GM19238 (cell line): ENCODE data around the gene GPM6B.

ENCODE experiments used
- DNase-seq: peaks from one replicate; pipeline ENCODE4 v3.0.0; 2011; ENCODE audit warnings: low spot score; ENCODE audit not compliant: insufficient read length

GPM6B gene

DNA sequence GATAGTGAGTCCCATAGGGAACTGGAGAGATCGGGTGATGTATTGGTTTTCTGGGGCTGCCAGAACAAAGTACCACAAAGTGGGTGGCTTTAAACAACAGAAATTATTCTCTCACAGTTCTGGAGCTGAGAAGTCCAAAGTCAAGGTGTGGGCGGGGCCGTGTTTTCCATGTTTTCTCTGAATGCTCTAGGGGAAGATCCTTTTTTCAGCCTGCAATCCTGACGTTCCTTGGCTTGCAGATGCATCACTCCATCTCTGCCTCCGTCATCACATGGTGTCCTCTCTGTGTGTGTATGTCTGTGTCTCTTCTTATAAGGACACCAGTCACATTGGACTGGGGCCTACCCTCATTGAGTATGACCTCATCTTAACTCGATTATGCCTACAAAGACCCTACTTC lies 7.9 kb upstream of the GPM6B start:
- no peak for DNase-seq

DNA sequence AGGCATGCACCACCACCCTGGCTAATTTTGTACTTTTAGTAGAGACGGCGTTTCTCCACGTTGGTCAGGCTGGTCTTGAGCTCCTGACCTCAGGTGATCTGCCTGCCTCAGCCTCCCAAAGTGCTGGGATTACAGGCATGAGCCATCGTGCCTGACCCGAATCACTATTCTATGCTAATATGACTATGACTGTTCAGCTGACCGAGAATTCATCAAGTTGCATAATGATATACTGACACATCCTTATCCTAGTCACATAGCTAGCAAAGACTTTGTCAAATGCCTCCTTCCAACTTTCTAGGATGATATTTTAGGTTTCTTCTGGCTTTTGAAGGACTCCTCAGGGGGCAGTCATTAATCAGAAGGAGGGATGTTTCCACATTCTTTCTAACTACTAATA lies 4.8 kb upstream of the GPM6B start:
- no peak for DNase-seq

DNA sequence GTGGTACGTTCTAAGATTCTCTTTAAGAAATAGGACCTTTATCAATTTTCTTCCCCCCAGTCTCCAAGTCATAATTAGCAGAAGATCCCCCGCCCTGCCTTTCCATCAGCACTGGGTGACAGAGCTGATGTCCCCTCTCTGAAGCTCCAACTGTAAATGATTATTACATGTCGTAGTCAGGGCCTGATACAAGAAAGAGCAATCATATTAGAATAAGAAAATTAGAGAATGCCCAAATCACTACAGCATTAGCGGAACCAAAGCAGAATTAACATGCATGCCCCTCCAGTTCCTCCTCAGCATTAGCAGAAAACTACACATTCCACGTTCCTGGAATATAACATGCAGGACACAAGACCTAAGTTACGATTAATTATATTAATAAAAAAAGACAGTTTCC lies 717 bp downstream of the GPM6B start:
- no peak for DNase-seq

DNA sequence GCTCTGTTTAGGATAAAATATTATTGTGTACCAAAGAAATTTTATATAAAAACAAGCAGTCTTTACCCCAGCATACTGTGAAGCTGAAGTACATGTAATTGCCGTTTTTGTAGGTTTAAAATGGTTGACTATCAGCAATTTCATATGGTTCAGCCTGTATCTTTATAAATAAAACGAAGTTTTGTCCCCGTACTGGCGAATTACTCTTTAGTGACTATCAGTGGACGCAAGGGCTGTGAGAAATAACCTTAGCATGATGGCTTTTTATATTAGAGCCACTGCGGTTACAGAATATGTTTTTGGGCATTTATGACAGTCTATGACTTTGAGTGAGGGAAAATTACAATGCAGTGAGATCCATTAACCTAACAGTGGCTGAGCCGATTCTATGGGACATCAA lies 1.2 kb downstream of the GPM6B start:
- DNase-seq: no peak

DNA sequence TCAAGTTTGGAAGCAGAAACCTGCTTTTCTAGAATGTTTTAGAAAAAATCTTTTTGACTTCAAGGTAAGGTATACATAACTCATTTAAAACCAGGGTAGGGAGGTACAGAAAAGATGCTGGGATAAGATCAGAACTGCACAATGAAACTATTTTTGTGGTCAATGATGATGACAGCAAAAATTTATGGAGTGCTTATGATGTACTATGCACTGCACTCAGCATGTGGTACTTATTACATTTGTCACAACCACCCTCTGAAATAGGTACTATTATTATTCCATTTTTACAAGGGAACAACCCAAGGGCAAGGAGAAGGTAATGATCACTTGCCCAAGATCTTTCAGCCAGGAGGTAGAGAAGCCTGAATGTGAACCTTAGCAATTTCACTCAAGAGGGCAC lies 8.0 kb downstream of the GPM6B start:
- no peak for DNase-seq

DNA sequence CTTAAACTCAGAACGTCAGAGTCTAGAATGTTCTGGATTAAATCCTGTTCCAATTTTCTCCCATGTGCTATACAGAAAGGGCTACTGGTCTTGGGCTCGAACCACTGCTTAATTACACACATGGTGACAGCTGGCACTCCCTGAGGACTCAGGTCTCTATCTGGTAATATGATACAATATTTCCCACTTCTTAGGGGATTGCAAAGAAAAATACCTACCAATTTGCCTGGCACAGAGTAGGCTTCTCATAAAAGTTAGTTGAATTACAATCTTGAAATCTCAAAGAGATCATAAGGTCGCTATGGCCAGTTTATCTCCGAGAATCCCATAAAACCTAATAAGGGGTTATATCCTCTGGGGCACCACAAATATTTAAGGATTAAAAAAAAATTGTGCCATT lies 8.6 kb downstream of the GPM6B start:
- DNase-seq: no peak

DNA sequence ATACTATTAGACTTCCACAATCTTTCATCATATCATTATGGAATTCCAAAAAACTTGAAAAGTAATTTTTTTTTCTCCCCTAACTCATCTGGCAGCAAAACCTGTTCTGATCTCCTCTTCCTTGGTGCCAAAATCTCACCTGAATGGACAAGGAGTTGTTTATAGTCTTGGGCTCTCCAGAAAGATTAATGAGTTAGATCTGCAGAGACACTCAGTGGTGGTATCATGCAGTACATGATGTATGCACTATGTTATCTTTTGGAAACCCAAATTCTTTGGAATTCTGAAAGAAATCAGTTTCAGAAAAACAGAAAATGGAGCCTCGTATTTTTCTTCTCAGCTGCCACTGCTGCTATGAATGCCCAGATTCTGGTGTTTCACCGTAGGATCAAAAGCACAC lies 11.7 kb downstream of the GPM6B start:
- no peak for DNase-seq

DNA sequence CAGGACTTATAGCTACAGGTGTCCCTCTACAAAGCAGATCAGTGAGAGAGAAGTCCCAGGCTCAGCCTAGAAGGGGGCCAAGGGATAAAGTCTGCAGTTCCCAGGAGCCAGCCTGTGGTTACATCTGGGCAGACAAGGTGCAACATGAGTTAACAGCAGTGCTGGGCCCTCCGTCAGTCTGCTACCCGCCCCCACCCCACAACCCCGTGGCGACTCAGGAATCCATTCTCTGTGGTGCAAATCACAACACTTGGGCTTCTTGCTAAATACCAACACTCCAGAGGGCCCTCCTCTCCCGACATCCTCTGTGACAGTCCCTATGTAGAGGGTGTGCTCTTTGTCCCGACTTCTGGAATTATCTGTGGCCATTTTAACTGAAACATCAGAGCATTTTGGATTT lies 13.8 kb downstream of the GPM6B start:
- no peak for DNase-seq

DNA sequence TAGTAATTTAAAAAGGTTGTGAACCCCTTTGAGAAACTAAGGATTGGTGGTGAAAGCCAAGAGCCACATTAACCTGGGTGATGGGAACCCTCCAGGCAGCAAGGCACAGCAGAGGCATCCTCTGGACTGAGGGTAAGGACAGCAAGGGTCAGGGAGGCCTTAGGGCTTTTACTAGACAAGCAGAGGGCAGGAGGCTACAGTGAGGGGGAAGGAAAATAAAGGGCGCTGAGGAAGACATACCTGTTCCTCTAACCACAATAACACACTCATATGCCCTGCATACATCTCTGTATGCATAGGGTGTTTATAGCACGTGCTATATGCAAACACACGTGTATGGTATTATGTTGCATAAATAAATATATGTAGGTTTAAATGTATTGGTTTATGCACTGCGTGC lies 18.7 kb downstream of the GPM6B start:
- no peak for DNase-seq

DNA sequence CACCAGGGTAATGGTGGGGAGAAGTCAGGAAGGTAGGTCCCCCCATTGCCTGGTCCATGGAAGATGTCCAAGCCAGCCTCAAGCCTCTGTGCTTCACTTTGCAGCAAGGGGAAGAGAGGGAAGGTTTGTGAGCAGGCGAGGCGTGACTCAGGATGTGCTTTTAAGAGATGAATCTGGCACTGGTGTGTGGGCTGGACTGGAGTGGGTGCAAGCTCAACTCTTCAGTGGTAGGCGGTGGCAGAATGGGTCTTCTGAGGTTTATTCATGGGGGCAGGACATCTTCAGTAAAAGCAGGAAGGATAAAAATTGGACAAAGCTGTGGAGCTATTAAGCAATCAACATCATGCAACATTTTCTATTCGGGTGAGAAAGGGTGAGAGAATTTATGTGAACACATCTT lies 19.4 kb downstream of the GPM6B start:
- DNase-seq: no peak

DNA sequence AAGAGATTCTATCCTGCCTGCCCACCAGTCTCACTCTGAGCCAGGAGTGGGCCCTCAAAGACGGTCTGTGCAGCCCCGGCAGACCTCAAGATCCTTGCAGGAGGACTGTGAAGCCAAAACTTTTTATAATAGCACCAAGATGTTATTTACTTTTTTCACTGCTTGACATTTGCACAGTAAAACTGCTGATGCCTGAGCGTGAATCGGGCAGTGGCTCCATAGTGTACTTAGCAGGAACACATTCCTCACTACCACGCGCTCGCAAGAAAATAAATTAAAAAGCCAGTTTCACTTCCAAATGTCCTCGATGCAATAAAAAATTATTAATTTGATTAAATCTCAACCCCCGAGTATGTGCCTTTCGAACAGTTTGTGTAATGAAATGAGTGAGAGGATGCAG lies 22.5 kb downstream of the GPM6B start:
- DNase-seq: no peak

DNA sequence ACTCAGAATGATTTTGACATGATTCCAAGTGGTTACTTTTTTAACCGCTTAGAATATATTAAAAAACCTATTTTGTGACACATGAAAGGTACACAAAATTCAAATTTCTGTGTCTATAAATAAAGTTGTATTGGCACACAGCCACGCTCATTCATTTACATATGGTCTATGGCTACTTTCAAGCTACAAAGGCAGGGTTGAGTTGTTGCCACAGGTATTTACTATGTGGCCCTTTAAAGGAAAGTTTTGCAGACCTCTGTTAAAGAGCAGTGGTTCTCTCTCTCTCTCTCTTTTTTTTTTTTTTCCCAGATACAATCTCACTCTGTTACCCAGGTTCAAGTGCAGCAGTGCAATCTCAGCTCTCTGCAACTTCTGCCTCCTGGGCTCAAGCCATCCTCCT lies 23.0 kb downstream of the GPM6B start:
- DNase-seq: no peak

DNA sequence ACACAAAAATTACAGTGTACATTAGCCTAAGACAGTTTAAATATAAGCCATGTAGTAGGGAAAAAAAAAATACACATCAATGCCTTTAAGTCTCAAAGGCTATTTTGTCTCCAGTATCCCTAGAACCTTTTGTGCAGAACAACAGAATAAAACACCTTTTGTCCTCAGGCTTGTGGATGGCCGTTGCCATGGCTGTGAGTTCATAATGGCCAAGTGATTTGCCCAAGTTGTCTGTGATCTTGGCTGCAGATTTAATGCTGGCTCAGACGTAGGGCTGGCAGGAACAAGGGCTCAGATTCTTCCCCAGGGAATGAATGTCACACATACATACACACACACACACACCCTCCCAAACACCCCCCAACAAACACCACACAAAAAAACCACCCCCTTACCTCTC lies 25.3 kb downstream of the GPM6B start:
- no peak for DNase-seq

DNA sequence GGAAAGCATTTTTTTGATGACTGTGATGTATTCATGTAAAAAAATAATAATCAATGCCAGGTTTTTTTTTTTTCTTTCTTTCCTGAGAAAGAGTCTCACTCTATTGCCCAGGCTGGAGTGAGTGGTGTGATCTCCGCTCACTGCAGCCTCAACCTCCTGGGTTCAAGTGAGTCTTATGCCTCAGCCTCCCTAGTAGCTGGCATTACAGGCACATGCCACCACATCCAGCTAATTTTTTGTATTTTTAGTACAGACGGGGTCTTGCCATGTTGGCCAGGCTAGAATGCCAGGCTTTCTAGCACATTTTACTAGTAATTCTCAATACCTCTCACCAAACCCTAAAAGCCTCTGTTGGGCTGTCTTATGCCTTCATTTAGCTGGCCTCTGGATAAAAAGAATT lies 25.7 kb downstream of the GPM6B start:
- no peak for DNase-seq

DNA sequence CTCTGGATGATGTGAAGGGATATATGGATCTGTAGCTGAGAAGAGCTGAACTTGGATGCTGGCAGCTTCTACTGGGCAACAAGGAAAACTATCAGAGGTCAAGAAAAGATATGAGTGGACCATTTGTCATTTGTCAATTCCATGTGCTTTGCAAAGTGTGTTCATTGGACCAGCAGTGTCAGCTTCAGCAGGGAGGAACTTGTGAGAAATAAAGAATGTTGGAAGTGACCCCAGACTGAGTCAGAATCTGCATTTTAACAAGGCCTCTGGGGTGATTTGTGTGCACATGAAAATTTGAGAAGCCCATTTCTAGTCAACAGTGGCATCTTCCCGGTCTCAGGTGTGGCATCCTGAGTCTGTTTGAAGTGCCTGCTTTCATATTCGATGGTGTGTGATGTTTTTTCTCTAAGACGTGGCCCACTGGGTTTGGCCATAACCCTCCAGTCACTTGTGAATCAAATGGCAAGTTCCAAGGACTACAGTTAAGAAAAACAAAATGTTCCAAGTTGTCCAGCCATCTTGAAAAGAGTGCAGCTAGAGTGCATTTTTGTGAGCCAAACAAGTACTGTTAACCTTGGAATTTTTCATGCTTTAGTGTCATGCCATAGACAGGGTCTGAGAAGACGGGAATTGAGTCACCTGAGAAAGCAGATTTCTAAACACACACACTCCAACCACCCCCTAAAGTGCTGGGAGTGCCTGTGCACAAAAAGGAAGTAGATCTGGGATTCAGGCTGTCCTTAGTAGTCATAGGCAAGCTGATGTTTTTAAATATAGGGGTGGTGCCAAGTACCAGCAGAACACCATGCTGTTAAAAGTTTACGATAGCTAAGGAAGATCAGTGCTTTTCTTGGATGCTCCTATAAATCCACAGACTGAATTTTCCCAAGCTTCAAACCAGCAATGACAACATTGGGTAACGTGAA lies 26.4 kb downstream of the GPM6B start:
- DNase-seq: no peak

DNA sequence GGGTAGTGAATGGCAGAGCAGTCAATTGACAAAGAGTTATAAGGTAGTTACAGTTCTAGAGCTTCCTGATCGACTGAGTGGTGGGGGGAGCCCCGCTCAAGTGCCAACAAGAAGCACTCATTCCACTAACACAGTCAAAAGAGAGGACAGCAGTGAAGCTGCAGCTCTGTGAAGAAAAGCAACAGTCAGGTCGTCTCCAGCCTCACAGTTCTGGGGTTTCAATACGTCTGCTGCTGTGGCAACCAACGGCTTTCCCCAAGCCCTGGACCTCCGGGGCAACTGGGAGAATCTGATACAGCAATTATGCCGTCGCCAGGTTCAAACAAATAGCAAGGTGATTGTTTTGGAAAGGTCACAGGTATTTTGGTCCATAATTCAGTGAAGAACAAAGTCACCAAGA lies 30.8 kb downstream of the GPM6B start:
- no peak for DNase-seq

DNA sequence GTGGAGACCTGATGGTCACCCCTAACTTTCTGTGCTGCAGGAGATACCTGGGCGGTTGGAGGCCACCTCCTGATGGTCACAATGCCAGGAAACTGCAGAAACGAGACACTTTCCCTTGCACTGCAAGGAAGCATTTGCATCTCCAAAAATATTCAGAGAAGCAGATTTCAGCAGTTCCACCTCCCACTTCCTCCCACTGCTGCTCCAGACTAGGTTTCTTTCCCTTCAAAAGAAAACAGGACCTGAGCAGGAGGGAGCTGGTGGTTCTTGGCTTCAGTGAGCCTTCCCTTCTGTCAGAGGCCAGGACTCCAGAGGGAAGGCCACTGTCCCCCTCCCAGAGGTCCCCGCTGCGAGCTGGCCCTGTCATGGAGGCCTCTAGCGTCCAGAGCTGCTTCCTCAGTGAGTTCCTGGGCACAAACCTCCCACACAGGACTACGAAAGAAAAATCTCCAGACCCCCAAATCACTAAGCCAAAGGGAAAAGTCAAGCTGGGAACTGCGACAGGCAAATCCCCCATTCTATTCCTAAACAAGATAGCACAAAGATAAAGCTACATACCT lies 35.9 kb downstream of the GPM6B start:
- no peak for DNase-seq

DNA sequence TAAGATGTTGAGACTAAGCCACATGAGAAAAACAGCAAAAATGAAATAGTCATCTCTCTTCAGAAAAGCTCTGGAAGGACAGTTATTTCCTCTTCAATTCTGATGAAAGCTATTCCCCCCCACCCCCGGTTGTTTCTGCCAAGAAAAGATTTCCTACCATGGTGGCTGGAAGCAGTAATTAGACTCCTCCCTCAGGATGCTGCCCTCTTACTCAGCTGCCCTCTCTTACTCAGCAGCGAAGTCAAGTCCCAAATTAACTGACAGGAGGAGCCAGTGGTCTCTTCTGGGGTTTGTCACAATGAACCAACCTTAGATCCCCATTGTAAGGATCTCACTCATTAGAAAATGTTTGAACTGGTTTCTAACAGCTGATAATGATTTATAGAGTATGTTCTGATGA lies 38.0 kb downstream of the GPM6B start:
- DNase-seq: no peak

DNA sequence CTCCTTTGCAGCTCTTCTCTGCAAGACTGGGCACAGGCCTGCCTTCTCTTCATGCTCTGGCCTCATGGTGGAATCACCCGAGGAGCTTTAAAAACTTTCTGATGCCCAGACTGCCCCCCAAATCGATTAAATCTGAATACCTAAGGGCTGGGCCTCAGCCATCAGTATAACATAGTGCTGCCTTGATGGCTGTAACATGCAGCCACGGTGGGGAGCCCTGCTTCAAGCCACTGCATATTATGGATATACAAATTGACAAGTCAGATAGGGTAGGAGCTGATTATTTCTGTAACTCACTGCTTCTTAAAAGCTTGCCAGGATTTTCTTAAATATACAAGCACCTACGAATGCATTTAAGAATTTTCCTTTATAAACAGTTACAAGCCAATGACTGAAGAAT lies 40.5 kb downstream of the GPM6B start:
- DNase-seq: no peak

DNA sequence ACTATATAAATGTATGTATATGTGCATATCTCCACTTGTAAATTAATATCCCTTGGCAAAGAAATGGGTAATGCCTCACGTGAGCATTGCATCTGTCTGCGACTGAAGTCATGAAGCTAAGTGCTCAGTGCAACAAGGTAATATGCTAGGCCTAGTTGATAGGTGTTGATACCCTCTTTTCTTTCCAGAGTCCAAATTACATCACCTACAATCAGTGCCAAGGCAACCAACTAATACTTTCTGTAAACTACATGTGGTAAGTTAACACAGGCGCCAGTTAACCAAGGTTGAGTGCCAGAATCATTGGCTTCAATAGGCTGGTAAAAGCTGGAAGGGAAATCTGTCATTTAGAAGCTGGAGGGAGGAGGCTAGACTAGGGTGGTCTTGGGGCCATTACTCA lies 41.1 kb downstream of the GPM6B start:
- no peak for DNase-seq

DNA sequence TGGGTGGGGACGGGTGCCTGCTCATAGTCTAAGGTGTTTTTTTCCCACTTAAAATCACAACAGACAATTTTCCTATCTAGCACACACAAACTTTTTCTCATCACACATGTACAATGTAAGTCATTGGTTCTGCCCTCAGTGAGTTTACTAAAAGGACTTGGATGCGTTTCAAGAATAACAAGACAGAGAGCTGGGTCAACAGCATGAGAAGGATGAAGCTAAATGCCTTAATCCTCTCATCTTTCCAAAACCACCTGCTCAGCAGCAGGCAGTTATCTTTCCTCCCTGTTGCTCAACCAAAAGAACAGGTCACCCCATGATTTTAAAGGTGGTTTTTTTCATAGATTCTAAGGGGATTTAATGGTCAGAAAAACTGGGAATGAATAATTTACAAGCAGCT lies 42.2 kb downstream of the GPM6B start:
- DNase-seq: no peak

DNA sequence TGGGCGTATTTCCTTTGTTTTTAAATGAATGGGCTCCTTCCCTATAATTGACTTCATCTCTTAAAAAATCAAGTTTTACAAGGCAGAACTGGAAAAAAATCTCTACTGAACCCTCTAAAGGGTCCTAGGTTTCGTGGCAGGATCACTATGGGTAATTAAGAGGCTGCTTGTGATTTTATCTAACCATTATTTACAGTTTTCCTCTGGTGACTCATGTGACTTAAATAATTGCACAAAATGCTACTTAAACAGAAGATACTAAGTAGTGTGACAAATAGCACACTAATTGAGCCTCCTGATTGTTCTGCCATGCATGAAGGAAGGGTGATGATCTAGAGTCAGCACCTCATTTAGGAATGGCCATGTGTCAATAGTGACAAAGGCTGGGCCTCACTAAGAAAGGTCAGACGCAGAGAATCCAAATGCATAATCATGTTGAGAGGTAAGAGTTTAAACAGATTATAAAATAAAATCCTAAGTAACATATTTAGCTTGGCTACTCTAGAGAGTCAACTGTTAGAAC lies 46.8 kb downstream of the GPM6B start:
- no peak for DNase-seq

DNA sequence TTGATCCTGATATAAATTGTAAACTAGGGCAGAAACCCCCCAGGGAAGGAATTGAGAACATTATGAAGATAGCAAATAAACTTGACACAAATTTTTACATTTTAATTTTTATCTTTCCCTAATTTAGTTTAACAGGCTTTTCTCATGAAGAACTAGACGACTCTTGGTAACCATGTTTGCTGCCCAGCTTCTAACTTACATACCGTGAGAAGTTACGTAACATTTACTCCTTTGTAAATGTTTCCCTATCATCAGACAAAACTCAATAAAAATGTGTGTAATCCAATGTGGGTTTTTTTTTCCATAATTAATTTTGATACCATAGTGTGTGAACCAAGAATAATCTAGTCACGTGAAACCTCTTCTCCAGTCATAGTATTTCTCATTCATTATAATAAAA lies 48.0 kb downstream of the GPM6B start:
- no peak for DNase-seq
